ENCODE measurements around the gene SHISA6. TPM values are rescaled to one million over a fixed set of nuclear protein-coding genes. Genes with fewer than 3 reads are reported as not detected.

Gene SHISA6
- total RNA-seq, 2 experiments from 2014 or later, result not detected

GRCh38 chr17:11332706-11333105, 91.7 kb downstream of the SHISA6 start:
- H3K79me2 ChIP-seq (ENCODE audit: insufficient read depth, low read depth, low read length), result no peaks in the 10 kb centered on the region
- H3K9me3 ChIP-seq (ENCODE audit: low read length), result no peaks in the 10 kb centered on the region
- H3K4me3 ChIP-seq (ENCODE audit: low read depth, low read length, poor library complexity, severe bottlenecking), result no peak overlapping the region
- TF ChIP-seq CTCF (conservative IDR thresholded peaks at IDR 0.05; ENCODE audit: low read length), result no peak
- TF ChIP-seq EZH2phosphoT487 (IDR thresholded peaks at IDR 0.05; ENCODE audit: borderline replicate concordance, low read depth, low read length), result no peak
- no peak overlapping the region for H3K4me2 ChIP-seq (ENCODE audit: low read length)
- H2AFZ ChIP-seq (ENCODE audit: low read length), result no peak overlapping the region
- no peak overlapping the region for H3K27ac ChIP-seq (ENCODE audit: low read depth, low read length, poor library complexity, severe bottlenecking)
- no peaks in the 10 kb centered on the region for H3K4me1 ChIP-seq (ENCODE audit: insufficient read depth, low read length, poor library complexity, severe bottlenecking)
- DNase-seq (ENCODE audit: low spot score), result no peak
- no peaks in the 10 kb centered on the region for H4K20me1 ChIP-seq (ENCODE audit: insufficient read depth, low read length)
- H3K9me2 ChIP-seq (ENCODE audit: insufficient read depth, low read length), result no peaks in the 10 kb centered on the region
- ChIA-PET CTCF (ENCODE audit: unreplicated experiment) (no interaction called here), POLR2A (no interaction called here)
- intact Hi-C loops (cut with micrococcal nuclease; ENCODE audit: unreplicated experiment), result no loop called here
- no peaks in the 10 kb centered on the region for H3K36me3 ChIP-seq (ENCODE audit: insufficient read depth, low read length)
- BruUV-seq (replicated peaks), result no TSS peak

- DNase-seq (ENCODE audit: low spot score), result no peak
- no TSS peak for BruUV-seq (replicated peaks)
- CTCF ChIA-PET (ENCODE audit: unreplicated experiment), result no interaction called here
- intact Hi-C loops (cut with micrococcal nuclease; ENCODE audit: unreplicated experiment), result no loop called here
- Histone ChIP-seq H3K27ac (ENCODE audit: low read depth, low read length, poor library complexity, severe bottlenecking) (no peak overlapping the region), H3K79me2 (ENCODE audit: insufficient read depth, low read depth, low read length) (no peaks in the 10 kb centered on the region), H3K4me3 (ENCODE audit: low read depth, low read length, poor library complexity, severe bottlenecking) (no peak overlapping the region), H3K9me2 (ENCODE audit: insufficient read depth, low read length) (no peaks in the 10 kb centered on the region), H3K9me3 (ENCODE audit: low read length) (no peaks in the 10 kb centered on the region), H3K36me3 (ENCODE audit: insufficient read depth, low read length) (no peaks in the 10 kb centered on the region), H4K20me1 (ENCODE audit: insufficient read depth, low read length) (no peaks in the 10 kb centered on the region), H3K4me2 (ENCODE audit: low read length) (no peak overlapping the region), H3K4me1 (ENCODE audit: insufficient read depth, low read length, poor library complexity, severe bottlenecking) (no peaks in the 10 kb centered on the region), H2AFZ (ENCODE audit: low read length) (no peak overlapping the region)
- TF ChIP-seq EZH2phosphoT487 (IDR thresholded peaks at IDR 0.05; ENCODE audit: borderline replicate concordance, low read depth, low read length), result no peak
- no peak for TF ChIP-seq CTCF (conservative IDR thresholded peaks at IDR 0.05; ENCODE audit: low read length)
- POLR2A ChIA-PET, result no interaction called here
Measured at GRCh38 chr17:11334493-11334892, 93.5 kb downstream of the SHISA6 start.

- no TSS peak for BruUV-seq (replicated peaks)
- Histone ChIP-seq H3K4me1 (ENCODE audit: insufficient read depth, low read length, poor library complexity, severe bottlenecking) (no peaks in the 10 kb centered on the region), H3K36me3 (ENCODE audit: insufficient read depth, low read length) (no peaks in the 10 kb centered on the region), H3K9me2 (ENCODE audit: insufficient read depth, low read length) (no peaks in the 10 kb centered on the region), H3K9me3 (ENCODE audit: low read length) (no peaks in the 10 kb centered on the region), H3K4me2 (ENCODE audit: low read length) (no peak overlapping the region), H3K4me3 (ENCODE audit: low read depth, low read length, poor library complexity, severe bottlenecking) (no peak overlapping the region), H3K27ac (ENCODE audit: low read depth, low read length, poor library complexity, severe bottlenecking) (no peak overlapping the region), H2AFZ (ENCODE audit: low read length) (no peak overlapping the region), H4K20me1 (ENCODE audit: insufficient read depth, low read length) (no peaks in the 10 kb centered on the region), H3K79me2 (ENCODE audit: insufficient read depth, low read depth, low read length) (no peaks in the 10 kb centered on the region)
- ChIA-PET POLR2A (no interaction called here), CTCF (ENCODE audit: unreplicated experiment) (no interaction called here)
- TF ChIP-seq EZH2phosphoT487 (IDR thresholded peaks at IDR 0.05; ENCODE audit: borderline replicate concordance, low read depth, low read length) (no peak), CTCF (conservative IDR thresholded peaks at IDR 0.05; ENCODE audit: low read length) (no peak)
- intact Hi-C loops (cut with micrococcal nuclease; ENCODE audit: unreplicated experiment), result no loop called here
- no peak for DNase-seq (ENCODE audit: low spot score)
Measured at GRCh38 chr17:11336290-11336689, 95.3 kb downstream of the SHISA6 start.
